ENCODE data around the gene EGFL8. TPM values are rescaled to one million over a fixed set of nuclear protein-coding genes. Genes with fewer than 3 reads are reported as not detected.

The EGFL8 gene
- total and polyA plus RNA-seq, 2 donors (not counting 3 experiments of a cell fraction or from before 2014, with no cell fraction given), result 9.0 to 12.6 TPM

GRCh38 chr6:32128751-32129296 lies 35.6 kb upstream of the EGFL8 start:
- peak overlapping the region; percentile 95 for H3K4me2 ChIP-seq (ENCODE audit: insufficient read depth, low read length)
- TF ChIP-seq POLR2AphosphoS5 (IDR thresholded peaks at IDR 0.05; ENCODE audit: insufficient read depth, low read depth, low read length), result no peak
- TF ChIP-seq EZH2 (IDR thresholded peaks at IDR 0.05; ENCODE audit: borderline replicate concordance, low read depth, low read length, severe bottlenecking), result no peak
- TF ChIP-seq POLR2A (IDR thresholded peaks at IDR 0.05; ENCODE audit: low read depth, low read length), result no peak
- no peak for TF ChIP-seq FOS (IDR thresholded peaks at IDR 0.05; ENCODE audit: borderline replicate concordance, insufficient read depth, low read length)
- no peak for TF ChIP-seq GATA2 (IDR thresholded peaks at IDR 0.05; ENCODE audit: insufficient read depth, insufficient read length, low read depth, low read length)
- no peak for TF ChIP-seq MYC (IDR thresholded peaks at IDR 0.05; ENCODE audit: low read depth, low read length)
- TF ChIP-seq JUN (IDR thresholded peaks at IDR 0.05; ENCODE audit: borderline replicate concordance, insufficient read depth, insufficient read length, low read depth), result no peak
- no peak for TF ChIP-seq CTCF (IDR thresholded peaks at IDR 0.05; ENCODE audit: extremely low read depth in 1 of 2, insufficient read depth in 1 of 2, low read depth in 1 of 2, low read length in 2 of 2)
- TF ChIP-seq, protein P1, sequence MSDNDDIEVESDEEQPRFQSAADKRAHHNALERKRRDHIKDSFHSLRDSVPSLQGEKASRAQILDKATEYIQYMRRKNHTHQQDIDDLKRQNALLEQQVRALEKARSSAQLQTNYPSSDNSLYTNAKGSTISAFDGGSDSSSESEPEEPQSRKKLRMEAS (IDR thresholded peaks at IDR 0.05; ENCODE audit: insufficient read depth, insufficient read length), result no peak
- H3K79me2 ChIP-seq (ENCODE audit: control insufficient read depth, insufficient read depth, low read length), result peaks cover 11% of the 10 kb centered on the region
- BruUV-seq (replicated peaks), result no TSS peak
- H3K9me3 ChIP-seq (replicated peaks; ENCODE audit: control insufficient read depth, insufficient read depth, low read length), result no peaks in the 10 kb centered on the region
- H3K9me1 ChIP-seq (replicated peaks; ENCODE audit: control insufficient read depth, extremely low read depth, insufficient read depth, low read length), result no peaks in the 10 kb centered on the region
- DNase-seq (ENCODE audit: low read depth, low spot score), result no peak
- H3K4me1 ChIP-seq (ENCODE audit: control insufficient read depth, extremely low read depth, insufficient read depth, low read length), result peaks cover 20% of the 10 kb centered on the region
- peaks cover 3 to 15% of the 10 kb centered on the region in 2 experiments for H3K36me3 ChIP-seq (ENCODE audit: control insufficient read depth in 2 of 2, extremely low read depth in 1 of 2, insufficient read depth in 2 of 2, low read length in 2 of 2)
- H4K20me1 ChIP-seq (replicated peaks; ENCODE audit: control insufficient read depth, extremely low read depth, insufficient read depth, low read length), result no peaks in the 10 kb centered on the region
- no peak overlapping the region for H2AFZ ChIP-seq (ENCODE audit: low read depth, low read length)
- dilution Hi-C loops (cut with MboI; ENCODE audit: extremely low pct_ligation_motif_present, low sequenced_read_pairs), result no loop called here
- FAIRE-seq, result no peak
- peak overlapping the region; percentile 13 for H3K27ac ChIP-seq (ENCODE audit: insufficient read depth, low read depth, low read length)
- intact Hi-C loops (cut with micrococcal nuclease), result loop anchor here (1.0 kb wide), 2 partner anchors 61 to 126 kb away; partner anchors contain the start of gene PBX2
- CTCF ChIA-PET, result interaction anchor here (0.8 to 3.5 kb wide), 5 partner anchors 10 to 67 kb away, joined by 3 to 17 read pairs (median 4); partner anchors contain the start of gene PBX2
- no peak overlapping the region for H3K9ac ChIP-seq (replicated peaks; ENCODE audit: extremely low read depth, insufficient read depth, low read length)
- no peaks in the 10 kb centered on the region for H3K27me3 ChIP-seq (ENCODE audit: control insufficient read depth in 2 of 2, insufficient read depth in 2 of 2, low read length in 2 of 2)
- no peak overlapping the region for H3K4me3 ChIP-seq (replicated peaks in 1 of 3; ENCODE audit: insufficient read depth in 1 of 3, low read depth in 1 of 3, low read length in 3 of 3)
- POLR2A ChIA-PET, result interaction anchor here (0.6 to 1.1 kb wide), 3 partner anchors 48 to 94 kb away, joined by 4 read pairs; no protein-coding TSS in a partner anchor

All from endothelial cell of umbilical vein (primary cell).